IMR-90 (cell line): Measurements from ENCODE around the gene PAM. TPM values are rescaled to one million over a fixed set of nuclear protein-coding genes. Genes with fewer than 3 reads are reported as not detected.
A peak's percentile ranks its signal among the peaks of the same experiment; 100 is the strongest.

Source experiments
- ATAC-seq: fragments of 200-7000 bp; cut with Tn5 transposase; 2 replicates; pipeline ENCODE4 v1.9.1; 2020; ENCODE audit warnings: low read depth, mild to moderate bottlenecking, moderate library complexity
- BruUV-seq: library from RNA; stranded (reverse); fragments of 400-500 nt; replicated peaks from 2 replicates; lab custom pipeline; 2021; lab: Mats Ljungman, UMichigan
- CTCF ChIA-PET: fragments of 300-600 bp; formaldehyde crosslinking; extraction: SDS; loops from one replicate; lab custom pipeline; 2021; ENCODE audit warnings: antibody characterized with exemption; lab: Yijun Ruan, JAX
- POLR2A ChIA-PET: fragments of 300-600 bp; sonication (Branson Sonifier 250); formaldehyde crosslinking; loops from one replicate; lab custom pipeline; 2022; ENCODE audit warnings: antibody characterized with exemption; ENCODE audit not compliant: unreplicated experiment; lab: Charles Lee
- DNase-seq: peaks from one replicate; pipeline ENCODE4 v3.0.0; 2013
- H2AFZ ChIP-seq: replicated peaks from 2 replicates; pipeline ENCODE3; 2013; ENCODE audit warnings: low read length, mild to moderate bottlenecking; ENCODE audit not compliant: poor library complexity
- H2AK5ac ChIP-seq: 2 replicates; pipeline ENCODE4 v1.6.1; 2013; ENCODE audit warnings: low read depth, low read length, inconsistent platforms
- H2AK9ac ChIP-seq: replicated peaks from 2 replicates; pipeline ENCODE3; 2013; ENCODE audit warnings: mild to moderate bottlenecking, low read depth, low read length, moderate library complexity; ENCODE audit not compliant: poor library complexity
- H2BK120ac ChIP-seq: 2 replicates; pipeline ENCODE4 v1.6.1; 2013; ENCODE audit warnings: low read depth, low read length, inconsistent platforms
- H2BK15ac ChIP-seq: 3 replicates; pipeline ENCODE4 v1.6.1; 2013; ENCODE audit warnings: low read depth, low read length, inconsistent platforms
- H2BK20ac ChIP-seq: 2 replicates; pipeline ENCODE4 v1.6.1; 2013; ENCODE audit warnings: low read depth, mild to moderate bottlenecking, inconsistent platforms, low read length, moderate library complexity
- H2BK5ac ChIP-seq: 2 replicates; pipeline ENCODE4 v1.6.1; 2013; ENCODE audit warnings: mild to moderate bottlenecking, low read depth, low read length, inconsistent platforms; ENCODE audit not compliant: poor library complexity, severe bottlenecking
- H3K14ac ChIP-seq: replicated peaks from 2 replicates; pipeline ENCODE4 v1.6.1; 2013; ENCODE audit warnings: low read depth, low read length, inconsistent platforms
- H3K18ac ChIP-seq: 2 replicates; pipeline ENCODE4 v1.6.1; 2013; ENCODE audit warnings: low read depth, low read length, control low read depth
- H3K23ac ChIP-seq: 2 replicates; pipeline ENCODE4 v1.6.1; 2013; ENCODE audit warnings: low read depth, low read length, inconsistent platforms
- H3K27ac ChIP-seq: 2 replicates; pipeline ENCODE4 v1.5.1; 2013; ENCODE audit warnings: mild to moderate bottlenecking, control low read depth, low read length; ENCODE audit not compliant: insufficient read depth
- H3K27me3 ChIP-seq: 2 replicates; pipeline ENCODE4 v1.6.1; 2013; ENCODE audit warnings: low read length; ENCODE audit not compliant: control insufficient read depth, insufficient read depth
- H3K36me3 ChIP-seq: 2 replicates; pipeline ENCODE4 v1.6.1; 2013; ENCODE audit warnings: low read length, mixed read lengths; ENCODE audit not compliant: control insufficient read depth, insufficient read depth
- H3K4ac ChIP-seq: 2 replicates; pipeline ENCODE4 v1.6.1; 2013; ENCODE audit warnings: low read depth, low read length, inconsistent platforms
- H3K4me1 ChIP-seq: 2 replicates; pipeline ENCODE4 v1.6.1; 2013; ENCODE audit warnings: low read length, mixed read lengths; ENCODE audit not compliant: control insufficient read depth, insufficient read depth
- H3K4me2 ChIP-seq: 2 replicates; pipeline ENCODE4 v1.6.1; 2013; ENCODE audit warnings: low read depth, mild to moderate bottlenecking, control low read depth, low read length, moderate library complexity
- H3K4me3 ChIP-seq: 2 replicates; pipeline ENCODE4 v1.5.1; 2013; ENCODE audit warnings: low read depth, mild to moderate bottlenecking, control low read depth, low read length, moderate library complexity; ENCODE audit not compliant: insufficient read depth
- H3K56ac ChIP-seq: 2 replicates; pipeline ENCODE4 v1.6.1; 2013; ENCODE audit warnings: low read length, inconsistent platforms; ENCODE audit not compliant: insufficient read depth; ENCODE audit errors: extremely low read depth
- H3K79me1 ChIP-seq, 2 experiments: 2 replicates each; pipeline ENCODE4 v1.6.1; 2013; ENCODE audit warnings: low read length in 2 of 2, inconsistent platforms in 1 of 2, low read depth in 1 of 2
- H3K9ac ChIP-seq: 2 replicates; pipeline ENCODE4 v1.6.1; 2013; ENCODE audit warnings: low read depth, low read length, control low read depth
- H3K9me1 ChIP-seq: 2 replicates; pipeline ENCODE4 v1.6.1; 2013; ENCODE audit warnings: low read length, inconsistent platforms; ENCODE audit not compliant: insufficient read depth
- H3K9me3 ChIP-seq: 2 replicates; pipeline ENCODE4 v1.6.1; 2013; ENCODE audit warnings: low read length; ENCODE audit not compliant: control insufficient read depth, insufficient read depth
- H4K20me1 ChIP-seq: 2 replicates; pipeline ENCODE4 v1.6.1; 2013; ENCODE audit warnings: low read length, inconsistent platforms; ENCODE audit not compliant: insufficient read depth
- H4K5ac ChIP-seq: 2 replicates; pipeline ENCODE4 v1.6.1; 2013; ENCODE audit warnings: mild to moderate bottlenecking, low read depth, low read length, control low read depth
- H4K8ac ChIP-seq, 2 experiments: 2 replicates each; pipeline ENCODE4 v1.6.1; 2013; ENCODE audit warnings: low read depth in 2 of 2, low read length in 2 of 2, control low read depth in 1 of 2, inconsistent platforms in 1 of 2
- H4K91ac ChIP-seq: 2 replicates; pipeline ENCODE4 v1.6.1; 2013; ENCODE audit warnings: low read depth, low read length, inconsistent platforms; ENCODE audit not compliant: insufficient read depth
- BHLHE40 ChIP-seq: fragments of 150-350 bp; IDR thresholded peaks from 2 replicates; pipeline ENCODE4 v1.6.1; 2016; ENCODE audit warnings: mild to moderate bottlenecking, low read depth, low read length
- CEBPB ChIP-seq: IDR thresholded peaks from 2 replicates; pipeline ENCODE4 v1.6.1; 2012; ENCODE audit warnings: low read depth, low read length, improper control_type of control experiment
- CHD1 ChIP-seq: IDR thresholded peaks from 2 replicates; pipeline ENCODE4 v1.6.1; 2012; ENCODE audit warnings: low read depth, low read length, improper control_type of control experiment
- FOS ChIP-seq: fragments of 150-350 bp; IDR thresholded peaks from 2 replicates; pipeline ENCODE4 v1.6.1; 2016; ENCODE audit warnings: low read depth, low read length
- MAZ ChIP-seq: IDR thresholded peaks from 2 replicates; pipeline ENCODE4 v1.6.1; 2012; ENCODE audit warnings: low read depth, mild to moderate bottlenecking, low read length, improper control_type of control experiment, moderate library complexity, borderline replicate concordance
- MXI1 ChIP-seq: IDR thresholded peaks from 2 replicates; pipeline ENCODE4 v1.6.1; 2012; ENCODE audit warnings: low read depth, mild to moderate bottlenecking, low read length, moderate library complexity, borderline replicate concordance
- NFE2L2 ChIP-seq: fragments of 150-350 bp; IDR thresholded peaks from 2 replicates; pipeline ENCODE4 v1.6.1; 2016; ENCODE audit warnings: low read depth, mild to moderate bottlenecking, low read length
- POLR2A ChIP-seq: IDR thresholded peaks from 2 replicates; pipeline ENCODE4 v1.6.1; 2012; ENCODE audit warnings: mild to moderate bottlenecking, low read depth, low read length
- RAD21 ChIP-seq: IDR thresholded peaks from 2 replicates; pipeline ENCODE4 v1.6.1; 2012; ENCODE audit warnings: low read length, improper control_type of control experiment
- RCOR1 ChIP-seq: IDR thresholded peaks from 2 replicates; pipeline ENCODE4 v1.6.1; 2012; ENCODE audit warnings: mild to moderate bottlenecking, low read length, improper control_type of control experiment; ENCODE audit not compliant: insufficient replicate concordance
- RFX5 ChIP-seq: IDR thresholded peaks from 2 replicates; pipeline ENCODE4 v1.8.0; 2012; ENCODE audit warnings: low read depth, mild to moderate bottlenecking, low read length, moderate library complexity
- SMC3 ChIP-seq: fragments of 150-350 bp; IDR thresholded peaks from 2 replicates; pipeline ENCODE4 v1.6.1; 2016; ENCODE audit warnings: low read depth, mild to moderate bottlenecking, antibody characterized with exemption, low read length, moderate library complexity
- WGBS, 2 experiments: methylation state at CpG; one replicate each; pipeline versions ENCODE4 v1.1.5 to v1.1.7; 2013; ENCODE audit warnings: missing lambda C conversion rate in 2 of 2; ENCODE audit not compliant: insufficient read length in 1 of 2; ENCODE audit errors: extremely low coverage in 2 of 2; 5-methylcytosine and 5-hydroxymethylcytosine counted together
- dilution Hi-C: fragments of 300-500 bp; cut with HindIII; formaldehyde crosslinking; loops from one replicate; pipeline ENCODE4 v1.14.3; 2018; ENCODE audit warnings: low sequenced_read_pairs; ENCODE audit not compliant: unreplicated experiment
- in situ Hi-C: fragments of 300-500 bp; cut with MboI; formaldehyde crosslinking; loops from 3 replicates; pipeline ENCODE4 v1.14.3; 2019; ENCODE audit warnings: low sequenced_read_pairs, inconsistent platforms, mixed read lengths
- intact Hi-C: fragments of 100-400 bp; cut with micrococcal nuclease; formaldehyde crosslinking; loops from 2 replicates; pipeline ENCODE4 v1.10.0; 2022
- polyA plus RNA-seq, 3 experiments: library from polyadenylated mRNA; depleted of rRNA; stranded (reverse); fragments of >200 nt; gene quantifications; 2 replicates each; pipeline ENCODE4 v1.2.3, GENCODE V29; 2012; ENCODE audit warnings: low replicate concordance in 1 of 3
- total RNA-seq: library from RNA; depleted of rRNA; stranded (reverse); fragments of >200 nt; gene quantifications from 2 replicates; pipeline ENCODE4 v1.2.3, GENCODE V29; 2012
- TF ChIP-seq, protein P1 (sequence below): fragments of 150-350 bp; IDR thresholded peaks from 2 replicates; pipeline ENCODE4 v1.6.1; 2016; ENCODE audit warnings: low read depth, mild to moderate bottlenecking, low read length, moderate library complexity, borderline replicate concordance
- TF ChIP-seq, protein P2 (sequence below): conservative IDR thresholded peaks from 2 replicates; pipeline ENCODE4 v1.5.1; 2012; ENCODE audit warnings: mild to moderate bottlenecking, low read depth, low read length, improper control_type of control experiment

Gene PAM
- total and polyA plus RNA-seq, 2 of the 4 experiments (the other 2 are of a cell fraction): 115 to 179 TPM

DNA sequence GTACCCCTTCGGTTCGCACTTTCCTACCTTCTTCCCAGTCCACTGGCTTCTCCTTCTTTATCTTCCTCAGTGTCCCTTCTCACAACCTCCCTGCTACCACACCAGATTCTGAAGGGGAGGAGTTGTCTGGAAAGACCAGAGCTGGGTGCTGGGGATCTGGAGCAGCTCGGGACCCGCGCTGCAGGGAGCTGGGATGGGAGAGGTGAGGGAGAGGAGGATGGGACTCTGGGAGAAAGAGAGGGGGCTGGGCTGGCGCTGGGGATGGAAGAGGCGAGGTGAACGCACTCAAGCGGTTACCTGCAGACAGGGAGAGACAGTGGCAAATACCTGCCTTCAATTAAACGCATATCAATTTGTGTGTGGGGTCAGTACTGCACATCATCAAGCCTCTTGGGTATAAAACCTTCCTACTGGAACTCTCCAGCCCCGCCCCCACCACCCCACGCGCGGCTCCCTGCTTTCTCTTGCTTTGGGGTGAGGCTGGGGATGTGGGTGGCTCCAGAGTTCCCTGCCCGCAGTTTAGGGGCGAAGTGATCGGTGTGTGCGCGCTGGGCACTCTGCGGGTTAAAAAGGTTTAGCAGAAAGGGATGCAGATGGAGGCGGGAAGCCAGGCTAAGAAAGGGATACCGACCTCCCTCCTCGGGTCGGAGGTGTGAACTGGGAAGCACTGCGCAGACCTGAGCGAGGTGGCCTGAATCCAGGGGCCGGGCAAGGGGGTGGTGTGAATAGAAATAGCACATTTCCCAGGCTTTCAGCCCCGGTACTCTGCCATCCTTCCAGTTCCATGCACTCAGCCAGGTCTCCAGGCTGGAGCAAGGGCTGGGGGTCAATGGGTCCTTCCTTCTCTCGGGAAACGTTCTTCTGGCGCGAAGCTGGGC lies 977 bp upstream of the PAM start:
- H4K91ac ChIP-seq: peak overlapping the region; percentile 66
- ATAC-seq (no peak; the same call in 1 of the 2 replicates), DNase-seq (no peak)
- 0 out of 2 replicates have a peak overlapping the region, but pooled peaks have one; percentile 38 for H3K4ac ChIP-seq
- H4K8ac ChIP-seq: peak overlapping the region in 1 of 2 experiments; percentile 20; a peak in 2 of 4 replicates
- no peak overlapping the region for H2BK120ac ChIP-seq
- no peak overlapping the region for H2BK5ac ChIP-seq
- peak overlapping the region; percentile 89 for H2AFZ ChIP-seq
- ChIA-PET CTCF (no interaction called here), POLR2A (no interaction called here)
- in situ Hi-C loops (loop anchor here (10.0 kb wide), 1 partner anchor 371 kb away; the partner anchor contains the start of genes GIN1 and PPIP5K2), intact Hi-C loops (loop anchor here (2.0 to 10.0 kb wide), 2 partner anchors 39 to 371 kb away; partner anchors contain the start of genes GIN1 and PPIP5K2), dilution Hi-C loops (no loop called here)
- peaks cover 6% of the 10 kb centered on the region for H3K4me1 ChIP-seq
- peak overlapping the region; percentile 86; the same call in 1 of the 3 replicates for H2BK15ac ChIP-seq
- peaks cover 10 to 31% of the 10 kb centered on the region in 2 experiments for H3K79me1 ChIP-seq
- BruUV-seq: no TSS peak
- H3K18ac ChIP-seq: peak overlapping the region; percentile 20; the same call in 1 of the 2 replicates
- H3K4me2 ChIP-seq: peak overlapping the region; percentile 94
- H3K27me3 ChIP-seq: no peaks in the 10 kb centered on the region
- H4K20me1 ChIP-seq: peaks cover 10% of the 10 kb centered on the region
- WGBS, 2 experiments: 9% methylated on average over 10 of the region's 32 CpGs; no CpG with 5 or more reads in 1 of the 2 experiments
- peak overlapping the region; percentile 22 for H2AK9ac ChIP-seq
- H3K14ac ChIP-seq: 0 out of 2 replicates have a peak overlapping the region, but pooled peaks have one; percentile 33
- peak overlapping the region; percentile 63 for H3K9ac ChIP-seq
- no peak overlapping the region for H3K23ac ChIP-seq
- no peak for TF ChIP-seq CHD1
- TF ChIP-seq MXI1: no peak
- TF ChIP-seq MAZ: no peak
- no peak for TF ChIP-seq SMC3
- TF ChIP-seq BHLHE40: no peak
- TF ChIP-seq POLR2A: no peak
- TF ChIP-seq, protein P1, sequence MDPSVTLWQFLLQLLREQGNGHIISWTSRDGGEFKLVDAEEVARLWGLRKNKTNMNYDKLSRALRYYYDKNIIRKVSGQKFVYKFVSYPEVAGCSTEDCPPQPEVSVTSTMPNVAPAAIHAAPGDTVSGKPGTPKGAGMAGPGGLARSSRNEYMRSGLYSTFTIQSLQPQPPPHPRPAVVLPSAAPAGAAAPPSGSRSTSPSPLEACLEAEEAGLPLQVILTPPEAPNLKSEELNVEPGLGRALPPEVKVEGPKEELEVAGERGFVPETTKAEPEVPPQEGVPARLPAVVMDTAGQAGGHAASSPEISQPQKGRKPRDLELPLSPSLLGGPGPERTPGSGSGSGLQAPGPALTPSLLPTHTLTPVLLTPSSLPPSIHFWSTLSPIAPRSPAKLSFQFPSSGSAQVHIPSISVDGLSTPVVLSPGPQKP: no peak
- no peak for TF ChIP-seq RFX5
- TF ChIP-seq FOS: no peak
- no peak for TF ChIP-seq CEBPB
- no peak for TF ChIP-seq NFE2L2
- TF ChIP-seq, protein P2, sequence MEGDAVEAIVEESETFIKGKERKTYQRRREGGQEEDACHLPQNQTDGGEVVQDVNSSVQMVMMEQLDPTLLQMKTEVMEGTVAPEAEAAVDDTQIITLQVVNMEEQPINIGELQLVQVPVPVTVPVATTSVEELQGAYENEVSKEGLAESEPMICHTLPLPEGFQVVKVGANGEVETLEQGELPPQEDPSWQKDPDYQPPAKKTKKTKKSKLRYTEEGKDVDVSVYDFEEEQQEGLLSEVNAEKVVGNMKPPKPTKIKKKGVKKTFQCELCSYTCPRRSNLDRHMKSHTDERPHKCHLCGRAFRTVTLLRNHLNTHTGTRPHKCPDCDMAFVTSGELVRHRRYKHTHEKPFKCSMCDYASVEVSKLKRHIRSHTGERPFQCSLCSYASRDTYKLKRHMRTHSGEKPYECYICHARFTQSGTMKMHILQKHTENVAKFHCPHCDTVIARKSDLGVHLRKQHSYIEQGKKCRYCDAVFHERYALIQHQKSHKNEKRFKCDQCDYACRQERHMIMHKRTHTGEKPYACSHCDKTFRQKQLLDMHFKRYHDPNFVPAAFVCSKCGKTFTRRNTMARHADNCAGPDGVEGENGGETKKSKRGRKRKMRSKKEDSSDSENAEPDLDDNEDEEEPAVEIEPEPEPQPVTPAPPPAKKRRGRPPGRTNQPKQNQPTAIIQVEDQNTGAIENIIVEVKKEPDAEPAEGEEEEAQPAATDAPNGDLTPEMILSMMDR: no peak
- no peak for TF ChIP-seq RCOR1
- no peak for TF ChIP-seq RAD21
- H3K27ac ChIP-seq: peak overlapping the region; percentile 44
- H3K9me3 ChIP-seq: no peaks in the 10 kb centered on the region
- no peak overlapping the region for H3K56ac ChIP-seq
- no peak overlapping the region for H2BK20ac ChIP-seq
- peak overlapping the region; percentile 59 for H3K4me3 ChIP-seq
- H3K36me3 ChIP-seq: no peaks in the 10 kb centered on the region
- H2AK5ac ChIP-seq: no peak overlapping the region; the same call in 1 of the 2 replicates
- no peak overlapping the region; the same call in 1 of the 2 replicates for H4K5ac ChIP-seq
- peaks cover 2% of the 10 kb centered on the region; the same call in 1 of the 2 replicates for H3K9me1 ChIP-seq
